HEK293 (cell line): ENCODE measurements around the gene PGK1.

Source experiments
- BCL6B ChIP-seq: fragments of 450-650 bp; formaldehyde crosslinking; IDR thresholded peaks from 2 replicates; pipeline ENCODE4 v1.5.1; 2017; ENCODE audit warnings: missing biosample characterization, missing genetic modification characterization
- CTCF ChIP-seq: fragments of 450-650 bp; formaldehyde crosslinking; IDR thresholded peaks from 2 replicates; pipeline ENCODE4 v1.5.1; 2016; ENCODE audit warnings: missing biosample characterization, missing genetic modification characterization
- ZNF626 ChIP-seq: fragments of 450-650 bp; sonication (Bioruptor Pico); formaldehyde crosslinking; IDR thresholded peaks from 2 replicates; pipeline ENCODE4 v1.5.1; 2018; ENCODE audit warnings: missing biosample characterization, missing genetic modification characterization, inconsistent platforms

DNA sequence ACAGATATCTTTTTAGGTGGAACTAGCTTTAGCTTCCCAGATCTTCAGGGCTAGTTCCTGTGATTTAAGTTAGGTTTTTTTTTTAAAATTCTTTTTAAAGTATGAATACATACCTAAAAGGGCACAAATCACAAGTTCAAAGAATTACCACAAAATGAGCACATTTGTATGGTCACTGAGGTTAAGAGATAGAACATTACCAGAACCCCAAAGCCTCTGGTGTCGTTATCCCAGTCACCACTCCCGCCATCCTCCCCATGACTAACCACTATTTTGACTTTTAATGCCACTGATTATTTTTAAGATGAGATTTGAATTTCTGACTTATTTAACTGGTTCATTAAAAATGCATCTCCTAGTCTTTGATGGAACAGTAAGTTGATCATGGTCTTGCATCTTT lies 5.4 kb downstream of the PGK1 start:
- TF ChIP-seq CTCF (tag by site-specific recombination) (no peak), ZNF626 (tag by site-specific recombination) (no peak), BCL6B (tag by site-specific recombination) (no peak)
